ENCODE results near the gene GINM1. TPM values are rescaled to one million over a fixed set of nuclear protein-coding genes. Genes with fewer than 3 reads are reported as not detected.

GINM1 gene
- total RNA-seq, 2 donors from 2014 or later: 52.5 to 81.6 TPM

- Histone ChIP-seq H3K27me3 (replicated peaks; ENCODE audit: insufficient read depth) (no peaks in the 10 kb centered on the region), H3K4me1 (ENCODE audit: control insufficient read depth in 1 of 2, low read depth in 2 of 2) (peaks cover 11 to 24% of the 10 kb centered on the region in 2 donors), H3K4me3 (peak overlapping the region; percentile 93), H3K27ac (peak overlapping the region; percentile 95 to 96), H3K36me3 (no peaks in the 10 kb centered on the region), H3K9me3 (no peaks in the 10 kb centered on the region)
- ATAC-seq (ENCODE audit: insufficient number of reproducible peaks, low FRiP score, low read depth) (no peak), DNase-seq (ENCODE audit: low spot score) (no peak)
- TF ChIP-seq, protein P1, sequence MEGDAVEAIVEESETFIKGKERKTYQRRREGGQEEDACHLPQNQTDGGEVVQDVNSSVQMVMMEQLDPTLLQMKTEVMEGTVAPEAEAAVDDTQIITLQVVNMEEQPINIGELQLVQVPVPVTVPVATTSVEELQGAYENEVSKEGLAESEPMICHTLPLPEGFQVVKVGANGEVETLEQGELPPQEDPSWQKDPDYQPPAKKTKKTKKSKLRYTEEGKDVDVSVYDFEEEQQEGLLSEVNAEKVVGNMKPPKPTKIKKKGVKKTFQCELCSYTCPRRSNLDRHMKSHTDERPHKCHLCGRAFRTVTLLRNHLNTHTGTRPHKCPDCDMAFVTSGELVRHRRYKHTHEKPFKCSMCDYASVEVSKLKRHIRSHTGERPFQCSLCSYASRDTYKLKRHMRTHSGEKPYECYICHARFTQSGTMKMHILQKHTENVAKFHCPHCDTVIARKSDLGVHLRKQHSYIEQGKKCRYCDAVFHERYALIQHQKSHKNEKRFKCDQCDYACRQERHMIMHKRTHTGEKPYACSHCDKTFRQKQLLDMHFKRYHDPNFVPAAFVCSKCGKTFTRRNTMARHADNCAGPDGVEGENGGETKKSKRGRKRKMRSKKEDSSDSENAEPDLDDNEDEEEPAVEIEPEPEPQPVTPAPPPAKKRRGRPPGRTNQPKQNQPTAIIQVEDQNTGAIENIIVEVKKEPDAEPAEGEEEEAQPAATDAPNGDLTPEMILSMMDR (IDR thresholded peaks at IDR 0.05): no peak
Measured at GRCh38 chr6:149567194-149567586, 1.0 kb downstream of the GINM1 start.

DNA sequence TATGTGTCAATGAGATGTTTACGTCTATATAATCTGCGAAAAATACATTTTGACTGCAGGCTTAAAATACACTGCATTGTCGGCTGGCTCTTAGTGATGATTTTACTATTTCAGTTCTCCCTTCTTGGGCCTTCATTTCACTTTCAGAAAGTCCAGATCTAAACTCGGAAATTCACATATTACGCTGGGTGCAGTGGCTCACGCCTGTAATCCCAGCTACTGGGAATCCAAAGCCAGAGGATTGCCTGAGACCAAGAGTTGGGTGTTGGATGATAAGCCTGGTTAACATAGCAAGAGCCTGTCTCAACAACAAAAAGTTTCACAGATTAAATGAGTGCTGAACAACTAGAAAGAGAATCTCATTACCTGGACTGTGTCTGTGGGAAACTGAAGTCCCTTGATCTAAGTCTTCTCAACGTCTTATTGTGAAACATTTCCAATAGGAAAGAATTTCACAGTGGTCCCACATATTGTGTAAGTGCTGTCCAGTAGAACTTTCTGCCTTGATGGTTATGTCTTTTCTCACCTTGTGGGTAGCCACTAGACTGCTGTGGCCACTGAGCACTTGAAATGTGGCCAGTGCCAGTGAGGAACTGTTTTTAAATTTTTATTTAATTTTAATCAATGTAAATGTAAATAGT is 1.9 kb downstream of the GINM1 start:
- Histone ChIP-seq H3K27me3 (replicated peaks; ENCODE audit: insufficient read depth) (no peaks in the 10 kb centered on the region), H3K4me3 (no peak overlapping the region), H3K27ac (no peak overlapping the region), H3K9me3 (no peaks in the 10 kb centered on the region), H3K4me1 (ENCODE audit: control insufficient read depth in 1 of 2, low read depth in 2 of 2) (peaks cover 11 to 24% of the 10 kb centered on the region in 2 donors), H3K36me3 (no peaks in the 10 kb centered on the region)
- TF ChIP-seq, protein P1 (IDR thresholded peaks at IDR 0.05): no peak
- ATAC-seq (ENCODE audit: insufficient number of reproducible peaks, low FRiP score, low read depth): no peak
- no peak for DNase-seq (ENCODE audit: low spot score)

DNA sequence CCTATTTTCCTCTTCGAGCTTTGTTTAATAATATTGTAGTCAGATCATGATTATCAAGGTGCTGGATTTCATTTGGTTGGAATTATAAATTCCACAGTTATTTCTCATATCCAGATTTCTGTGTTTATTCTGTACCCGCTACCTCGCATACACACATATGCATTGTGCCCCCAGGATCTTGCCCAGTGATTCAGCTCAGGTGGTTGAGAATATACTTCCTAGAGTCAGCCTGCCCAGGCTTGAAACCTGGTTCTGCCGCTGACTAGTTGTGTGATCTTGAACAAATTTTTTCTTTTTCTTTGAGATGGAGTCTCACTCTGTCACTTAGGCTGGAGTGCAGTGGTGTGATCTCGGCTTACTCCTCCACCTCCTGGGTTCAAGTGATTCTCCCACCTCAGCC is 14.7 kb downstream of the GINM1 start:
- DNase-seq (ENCODE audit: low spot score): no peak
- peaks cover 11% of the 10 kb centered on the region for H3K36me3 ChIP-seq
- no peak for ATAC-seq (ENCODE audit: insufficient number of reproducible peaks, low FRiP score, low read depth)
- no peak overlapping the region for H3K4me3 ChIP-seq
- H3K9me3 ChIP-seq: no peaks in the 10 kb centered on the region
- H3K4me1 ChIP-seq (ENCODE audit: control insufficient read depth in 1 of 2, low read depth in 2 of 2): no peaks in the 10 kb centered on the region
- TF ChIP-seq, protein P1 (IDR thresholded peaks at IDR 0.05): no peak
- H3K27me3 ChIP-seq (replicated peaks; ENCODE audit: insufficient read depth): no peaks in the 10 kb centered on the region
- H3K27ac ChIP-seq: no peak overlapping the region

GRCh38 chr6:149581349-149581748 is 15.2 kb downstream of the GINM1 start:
- no peaks in the 10 kb centered on the region for H3K9me3 ChIP-seq
- no peaks in the 10 kb centered on the region for H3K27me3 ChIP-seq (replicated peaks; ENCODE audit: insufficient read depth)
- peaks cover 11% of the 10 kb centered on the region for H3K36me3 ChIP-seq
- TF ChIP-seq, protein P1 (IDR thresholded peaks at IDR 0.05): no peak
- DNase-seq (ENCODE audit: low spot score) (no peak), ATAC-seq (ENCODE audit: insufficient number of reproducible peaks, low FRiP score, low read depth) (no peak)
- no peak overlapping the region for H3K4me3 ChIP-seq
- H3K4me1 ChIP-seq (ENCODE audit: control insufficient read depth in 1 of 2, low read depth in 2 of 2): no peaks in the 10 kb centered on the region
- no peak overlapping the region for H3K27ac ChIP-seq

- Histone ChIP-seq H3K4me3 (no peak overlapping the region), H3K4me1 (ENCODE audit: control insufficient read depth in 1 of 2, low read depth in 2 of 2) (no peaks in the 10 kb centered on the region), H3K27ac (no peak overlapping the region), H3K9me3 (no peaks in the 10 kb centered on the region), H3K27me3 (replicated peaks; ENCODE audit: insufficient read depth) (no peaks in the 10 kb centered on the region), H3K36me3 (peaks cover 25% of the 10 kb centered on the region)
- TF ChIP-seq, protein P1 (IDR thresholded peaks at IDR 0.05): no peak
- DNase-seq (ENCODE audit: low spot score) (no peak), ATAC-seq (ENCODE audit: insufficient number of reproducible peaks, low FRiP score, low read depth) (no peak)
Measured at GRCh38 chr6:149586149-149586548, 20.0 kb downstream of the GINM1 start.
